Upper lobe of left lung (tissue), 4 donors: ENCODE data around the gene NAMPT.

Source experiments
- CTCF ChIP-seq, 6 experiments: fragments of 450-650 bp in 4 of 6; fragments of 200-600 bp in 2 of 6; sonication (generic) in 2 of 6; IDR thresholded peaks; one replicate each; pipeline ENCODE4 v1.5.1; 2016 to 2019; ENCODE audit warnings: antibody characterized with exemption in 6 of 6
- POLR2AphosphoS5 ChIP-seq, 2 donors: sonication (generic); formaldehyde crosslinking; IDR thresholded peaks; one replicate each; pipeline ENCODE4 v1.5.1; 2017; ENCODE audit warnings: antibody characterized with exemption in 2 of 2

DNA sequence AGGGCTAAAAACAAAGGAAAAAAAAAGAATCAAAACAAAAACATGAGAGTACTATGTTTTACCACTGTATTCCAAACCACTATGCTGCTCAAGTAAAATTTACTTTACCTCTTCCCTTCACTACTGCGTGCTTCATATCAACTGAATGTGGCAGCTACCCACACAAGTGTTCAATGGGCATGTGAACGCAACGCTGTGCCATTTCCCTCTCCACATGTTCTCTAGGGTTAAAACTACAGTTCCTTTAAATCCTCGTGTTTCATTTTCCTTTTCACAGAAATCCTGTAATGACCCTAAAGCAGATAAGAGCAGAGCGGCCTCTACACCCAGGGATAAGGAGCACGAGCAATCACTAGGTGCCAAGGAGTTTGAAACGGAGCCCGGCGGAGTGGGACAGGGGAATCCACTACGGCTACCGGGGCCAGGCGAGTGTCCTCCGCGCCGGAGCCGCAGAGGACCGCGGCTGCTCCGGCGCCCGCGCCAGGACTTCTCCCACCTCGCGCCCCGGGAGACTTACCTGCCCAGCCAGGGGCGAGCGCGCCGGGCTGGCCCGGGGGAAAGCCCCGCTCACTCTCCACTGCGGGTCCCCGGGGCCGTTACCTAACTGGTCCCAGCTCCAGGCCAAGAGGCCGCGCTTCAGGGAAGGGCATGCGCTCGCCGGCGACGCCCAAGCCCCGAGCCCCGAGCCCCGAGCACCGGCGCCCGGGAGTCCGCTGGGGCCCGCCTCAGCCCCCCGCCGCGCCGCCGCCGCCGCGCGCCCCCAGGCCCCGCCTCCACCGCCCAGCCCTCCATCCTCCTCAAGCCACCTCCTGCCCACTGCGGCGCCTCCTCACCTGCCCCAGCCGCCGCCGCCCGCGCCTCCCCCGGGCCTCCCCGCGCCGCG is 711 bp downstream of the NAMPT start:
- TF ChIP-seq POLR2AphosphoS5 (IDR thresholded peaks at IDR 0.05): peak; percentile 51 to 74
- no peak for TF ChIP-seq CTCF (IDR thresholded peaks at IDR 0.05)
